ENCODE measurements around the gene MAPKBP1.

Gene MAPKBP1

GRCh38 chr15:41827880-41828806 is 53.9 kb downstream of the MAPKBP1 start, which contains the start of gene JMJD7:
Gene JMJD7, plus strand, starts transcription at chr15:41828092. Its CDS starts 33 bp downstream, at chr15:41828125.
- DNase-seq (ENCODE audit: low read depth in 2 of 2), result peak; percentile 91 to 96

DNA sequence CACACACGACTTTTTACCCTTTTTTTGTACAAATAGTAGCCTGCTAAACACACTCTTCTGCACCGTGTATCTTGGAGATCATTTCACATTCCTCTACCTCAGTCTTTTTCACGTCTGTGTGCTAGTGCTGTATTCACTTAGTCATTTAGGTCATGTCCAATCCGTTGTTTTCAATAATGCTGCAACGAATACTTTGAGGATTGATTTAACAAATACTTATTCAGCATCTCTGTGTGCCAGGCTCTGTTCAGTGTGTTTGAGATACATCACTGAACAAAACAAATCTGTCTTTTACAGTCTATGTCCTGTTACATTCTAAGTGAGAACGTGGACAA is 54.5 kb downstream of the MAPKBP1 start:
- no peak for DNase-seq (ENCODE audit: low read depth in 2 of 2)

GRCh38 chr15:41829959-41830646 is 55.8 kb downstream of the MAPKBP1 start:
- no peak for DNase-seq (ENCODE audit: low read depth in 2 of 2)

- peak; percentile 40 to 43 for DNase-seq (ENCODE audit: low read depth in 2 of 2)
These were observed 57.0 kb downstream of the MAPKBP1 start for GRCh38 chr15:41831291-41831690.

DNA sequence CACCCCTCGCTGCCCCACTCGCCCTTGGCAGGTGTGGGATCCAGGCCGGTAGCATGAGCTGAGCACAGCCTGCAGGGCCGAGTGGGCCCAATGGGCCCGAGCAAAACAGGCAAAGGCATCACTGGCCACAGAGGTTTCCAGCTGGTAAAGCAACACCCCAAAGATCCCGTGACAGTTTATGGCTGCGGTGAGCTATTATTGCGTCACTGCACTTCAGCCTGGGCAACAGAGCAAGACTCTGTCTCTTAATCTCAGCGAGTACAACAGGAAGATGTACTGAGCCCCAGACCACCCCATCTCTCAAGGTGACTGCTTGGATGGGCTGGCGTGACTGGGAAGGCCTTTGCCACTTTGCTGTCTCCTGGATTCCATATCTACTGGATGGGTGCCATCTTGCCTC is 57.9 kb downstream of the MAPKBP1 start:
- DNase-seq (ENCODE audit: low read depth in 2 of 2), result no peak

DNA sequence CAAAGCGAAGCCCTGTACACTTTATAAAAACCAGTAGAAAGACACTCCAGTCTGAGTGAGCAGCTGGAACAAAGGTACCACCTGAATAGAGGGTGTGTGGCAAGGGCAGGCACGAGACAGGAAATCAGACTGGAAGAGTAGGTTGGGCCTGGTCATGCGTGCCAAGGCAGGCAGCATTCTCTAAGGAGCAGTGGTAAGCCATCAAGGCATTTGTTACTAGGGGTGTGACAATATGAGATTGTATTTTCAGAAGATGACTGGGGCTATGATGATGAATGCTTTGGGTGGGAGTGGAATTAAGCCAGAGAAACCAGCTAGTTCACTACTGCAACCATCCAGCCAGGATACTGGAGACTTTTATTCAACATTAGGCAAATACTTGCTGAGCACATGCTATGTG is 58.6 kb downstream of the MAPKBP1 start:
- no peak for DNase-seq (ENCODE audit: low read depth in 2 of 2)

- no peak for DNase-seq (ENCODE audit: low read depth in 2 of 2)
These were observed 59.8 kb downstream of the MAPKBP1 start for GRCh38 chr15:41834096-41834495.

DNA sequence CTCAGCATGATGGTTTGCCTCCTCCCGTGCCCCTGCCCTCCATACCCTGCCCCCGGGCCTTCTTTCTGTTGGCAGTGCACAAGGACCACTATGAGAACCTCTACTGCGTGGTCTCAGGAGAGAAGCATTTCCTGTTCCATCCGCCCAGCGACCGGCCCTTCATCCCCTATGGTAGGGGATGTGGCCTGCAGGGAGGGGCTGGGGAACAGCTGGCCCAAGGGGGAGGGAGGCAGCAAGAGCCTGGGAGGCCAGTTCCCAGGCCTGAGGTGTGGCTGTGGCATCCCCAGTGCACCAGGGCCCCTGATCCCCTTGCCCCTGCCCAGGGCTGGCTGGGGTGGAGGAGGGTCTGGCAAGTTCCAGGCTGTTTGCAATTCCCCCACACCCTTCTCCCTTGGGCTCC is 61.8 kb downstream of the MAPKBP1 start:
- no peak for DNase-seq (ENCODE audit: low read depth in 2 of 2)

GRCh38 chr15:41836713-41837454 is 62.6 kb downstream of the MAPKBP1 start:
- DNase-seq (ENCODE audit: low read depth in 2 of 2), result no peak

DNA sequence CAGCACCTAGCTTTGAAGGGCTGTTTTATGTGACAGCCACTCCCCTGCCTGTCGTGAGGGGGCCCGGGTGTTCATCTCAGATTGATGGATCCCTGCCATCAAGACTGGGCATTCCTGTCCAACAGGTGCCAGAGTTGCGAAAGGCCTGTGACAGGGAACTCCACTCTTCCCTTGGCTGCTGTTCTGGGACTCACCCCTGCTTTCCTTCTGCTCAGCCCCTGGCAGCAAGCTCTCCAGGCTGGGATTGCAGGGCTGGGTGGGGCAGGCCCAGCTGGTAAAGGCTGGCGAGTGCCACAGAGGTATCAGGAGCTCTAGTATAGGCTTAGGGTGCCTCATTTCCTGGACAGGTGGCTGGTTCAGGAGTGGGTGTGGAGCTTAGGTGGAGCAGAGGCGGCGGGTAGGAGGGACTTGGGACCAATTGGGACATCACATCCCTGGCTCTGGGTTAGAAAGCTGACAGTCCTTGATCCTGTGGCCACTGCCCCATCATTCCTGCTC is 64.2 kb downstream of the MAPKBP1 start, which contains the start of gene PLA2G4B:
TSS of gene PLA2G4B (plus strand) at position 448 of the 498 bp plus-strand sequence. CDS start 67 bp downstream, outside the sequence.
- DNase-seq (ENCODE audit: low read depth in 2 of 2), result no peak

- DNase-seq (ENCODE audit: low read depth in 2 of 2), result no peak
These were observed 65.7 kb downstream of the MAPKBP1 start for GRCh38 chr15:41839781-41840491.

- no peak for DNase-seq (ENCODE audit: low read depth in 2 of 2)
These were observed 66.4 kb downstream of the MAPKBP1 start for GRCh38 chr15:41840673-41841072.

DNA sequence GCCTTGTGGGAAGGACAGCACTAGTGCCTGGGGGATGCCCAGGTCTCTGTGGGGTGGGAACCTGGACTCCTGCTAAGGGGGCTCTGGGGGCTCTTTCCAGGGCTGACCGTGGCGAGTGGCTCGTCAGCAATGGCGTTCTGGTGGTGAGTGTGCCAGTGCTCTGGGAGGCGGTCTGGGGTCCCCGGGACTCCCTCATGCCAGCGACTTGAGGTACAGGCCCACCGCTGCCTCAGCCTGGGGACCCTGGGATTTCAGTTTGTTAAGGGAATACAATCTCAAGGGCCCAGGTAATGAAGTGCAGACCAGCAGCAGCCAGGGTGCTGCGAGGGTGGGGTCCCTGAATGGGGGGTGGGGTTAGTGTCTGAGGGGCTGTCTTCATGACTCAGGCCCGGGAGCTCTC is 66.8 kb downstream of the MAPKBP1 start:
- no peak for DNase-seq (ENCODE audit: low read depth in 2 of 2)

DNA sequence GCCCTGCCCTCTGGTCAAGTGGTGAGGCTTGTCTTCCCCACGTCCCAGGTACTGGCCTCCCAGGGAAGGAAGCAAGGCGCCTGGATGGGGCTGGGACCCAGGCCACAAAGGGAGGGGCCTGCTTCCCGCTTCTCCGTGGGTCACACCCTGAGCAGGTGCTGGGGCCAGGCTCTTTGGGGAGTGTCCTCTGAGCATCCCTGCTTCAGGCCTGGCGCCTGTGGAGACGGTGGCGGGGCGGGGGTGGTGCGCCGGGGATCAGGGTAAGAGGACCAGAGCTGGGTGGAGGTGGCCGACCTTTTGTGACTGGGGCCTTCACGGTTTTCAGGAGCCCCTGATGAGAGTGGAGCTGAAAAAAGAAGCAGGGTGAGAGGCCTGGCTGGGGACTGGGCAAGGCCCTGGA is 67.9 kb downstream of the MAPKBP1 start:
- DNase-seq (ENCODE audit: low read depth in 2 of 2), result no peak

DNA sequence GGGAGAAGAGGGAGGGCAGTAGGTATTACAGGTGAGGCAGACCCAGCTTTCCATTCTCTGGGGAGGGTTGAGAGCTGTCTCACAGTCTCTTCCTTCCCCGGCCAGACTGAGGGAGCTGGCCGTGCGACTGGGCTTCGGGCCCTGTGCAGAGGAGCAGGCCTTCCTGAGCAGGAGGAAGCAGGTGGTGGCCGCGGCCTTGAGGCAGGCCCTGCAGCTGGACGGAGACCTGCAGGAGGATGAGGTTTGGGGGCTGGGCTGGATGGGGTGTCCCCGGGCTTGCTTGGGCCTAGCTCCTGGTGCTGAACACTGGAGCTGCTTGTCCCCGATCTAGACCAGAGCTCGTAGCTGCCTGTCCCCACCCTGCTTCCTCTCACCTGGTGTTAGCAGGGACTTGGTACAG is 69.3 kb downstream of the MAPKBP1 start:
- no peak for DNase-seq (ENCODE audit: low read depth in 2 of 2)

DNA sequence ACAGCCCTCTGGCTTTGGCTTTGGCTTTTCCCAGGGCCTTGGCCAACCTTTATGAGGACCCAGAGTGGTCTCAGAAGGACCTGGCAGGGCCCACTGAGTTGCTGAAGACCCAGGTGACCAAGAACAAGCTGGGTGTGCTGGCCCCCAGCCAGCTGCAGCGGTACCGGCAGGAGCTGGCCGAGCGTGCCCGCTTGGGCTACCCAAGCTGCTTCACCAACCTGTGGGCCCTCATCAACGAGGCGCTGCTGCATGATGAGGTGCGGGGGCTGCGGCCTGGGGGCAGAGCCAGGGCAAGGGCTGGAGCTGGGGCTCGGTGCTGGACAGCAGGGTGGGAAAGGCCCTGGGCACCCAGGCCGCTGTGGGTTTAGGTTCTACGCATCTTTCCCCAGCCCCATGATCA is 70.5 kb downstream of the MAPKBP1 start:
- no peak for DNase-seq (ENCODE audit: low read depth in 2 of 2)

GRCh38 chr15:41847206-41847605 is 72.9 kb downstream of the MAPKBP1 start:
- no peak for DNase-seq (ENCODE audit: low read depth in 2 of 2)

DNA sequence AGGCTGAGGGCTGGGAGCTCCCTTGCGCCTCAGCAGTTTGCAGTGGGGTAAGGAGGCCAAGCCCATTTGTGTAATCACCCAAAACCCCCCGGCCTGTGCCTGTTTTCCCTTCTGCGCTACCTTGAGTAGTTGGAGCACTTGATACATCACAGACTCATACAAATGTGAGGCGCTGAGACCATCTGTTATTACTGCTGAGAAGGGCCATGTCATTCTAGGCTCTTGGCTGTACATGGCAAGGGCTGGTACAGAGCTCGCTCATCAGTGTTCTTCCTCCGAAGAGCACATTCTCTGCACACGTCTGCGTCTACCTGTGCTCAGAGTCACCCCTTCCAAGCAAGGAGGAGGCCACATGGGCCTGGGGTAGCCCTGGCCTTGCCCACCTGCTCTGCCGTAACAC is 73.7 kb downstream of the MAPKBP1 start:
- no peak for DNase-seq (ENCODE audit: low read depth in 2 of 2)

DNA sequence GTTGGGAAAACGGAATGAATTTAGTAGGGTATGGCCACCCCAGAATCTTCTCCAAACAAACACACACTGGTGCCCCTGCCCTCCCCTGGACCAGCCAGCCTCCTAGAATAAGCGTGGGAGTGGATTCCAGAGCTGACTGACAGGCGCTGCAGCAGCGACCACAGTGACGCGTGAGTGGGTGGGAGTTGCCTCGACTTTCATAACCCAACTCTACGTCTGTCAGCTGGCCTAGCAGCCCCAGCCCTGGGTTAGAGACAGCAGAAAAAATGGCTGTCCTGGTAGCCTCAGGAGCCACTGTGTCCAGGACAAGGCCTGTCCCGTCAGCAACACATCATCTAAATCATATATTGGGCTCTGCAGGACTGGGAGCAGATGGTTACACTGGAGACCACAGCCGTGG is 74.3 kb downstream of the MAPKBP1 start:
- DNase-seq (ENCODE audit: low read depth in 2 of 2), result peak; percentile 34 to 60

- no peak for DNase-seq (ENCODE audit: low read depth in 2 of 2)
These were observed 74.9 kb downstream of the MAPKBP1 start for GRCh38 chr15:41849204-41849603.

DNA sequence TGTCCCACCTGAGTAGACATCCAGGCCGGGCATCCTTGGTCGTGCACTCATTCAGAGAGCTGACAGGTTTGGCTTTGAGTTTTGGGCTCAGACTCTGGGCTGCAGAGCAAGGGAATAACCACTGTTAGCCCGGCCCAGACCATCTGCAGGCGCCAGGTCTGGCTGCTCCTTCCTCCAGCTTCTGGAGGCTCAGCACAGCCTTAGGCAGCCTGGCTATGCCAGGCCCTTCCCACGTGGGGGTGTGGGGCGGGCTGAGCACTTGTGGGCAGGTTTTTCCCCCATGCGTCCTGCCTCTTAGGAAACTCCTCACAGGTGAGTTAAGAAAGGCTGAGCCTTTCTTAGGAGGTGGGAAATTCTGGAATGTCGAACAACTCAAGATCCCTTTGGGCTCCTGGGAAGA is 75.6 kb downstream of the MAPKBP1 start:
- no peak for DNase-seq (ENCODE audit: low read depth in 2 of 2)
